HEK293T (cell line): Measurements from ENCODE around the gene DLG2.

Source experiments
- FOXK2 ChIP-seq: fragments of 450-650 bp; IDR thresholded peaks from 2 replicates; pipeline ENCODE4 v1.6.1; 2016; ENCODE audit warnings: mild to moderate bottlenecking
- SUZ12 ChIP-seq: fragments of 450-650 bp; IDR thresholded peaks from 2 replicates; pipeline ENCODE4 v1.6.1; 2016; ENCODE audit warnings: mild to moderate bottlenecking

DNA sequence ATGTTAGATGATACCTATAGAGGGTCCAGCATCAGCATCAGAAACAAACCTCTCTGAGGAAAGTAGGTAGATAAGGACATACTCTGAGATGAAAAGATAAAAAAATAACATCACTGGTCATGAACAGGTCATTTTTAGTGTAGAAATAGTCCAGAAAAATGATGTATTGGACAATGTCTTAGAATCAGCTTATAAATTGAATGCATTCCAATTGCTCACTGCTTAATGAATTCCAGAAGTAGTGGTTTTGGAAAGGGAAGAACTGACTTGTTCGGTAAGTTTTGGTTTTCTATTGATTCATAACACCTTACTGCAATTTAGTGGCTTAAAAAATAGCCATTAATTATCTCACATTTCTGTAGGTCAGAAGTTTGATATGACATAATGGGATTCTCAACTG is 1411.5 kb downstream of the DLG2 start:
- no peak for TF ChIP-seq FOXK2
- TF ChIP-seq SUZ12, result no peak
